SJSA1 (cell line): ENCODE results near the gene ADAMTSL2. TPM values are rescaled to one million over a fixed set of nuclear protein-coding genes. Genes with fewer than 3 reads are reported as not detected.

Experiments used
- DNase-seq, 2 experiments: peaks; one replicate each; pipeline ENCODE4 v3.0.0-alpha.2; 2015 to 2020; ENCODE audit warnings: low spot score in 2 of 2, low read depth in 1 of 2
- H3K27ac ChIP-seq: fragments of 250-450 bp; sonication (Bioruptor Pico); 2 replicates; pipeline ENCODE4 v1.5.1; 2020; ENCODE audit warnings: mild to moderate bottlenecking, moderate library complexity
- H3K27me3 ChIP-seq: fragments of 250-450 bp; sonication (Bioruptor Pico); replicated peaks from 2 replicates; pipeline ENCODE4 v1.5.1; 2020; ENCODE audit warnings: mild to moderate bottlenecking, moderate library complexity
- H3K36me3 ChIP-seq: fragments of 250-450 bp; sonication (Bioruptor Pico); 2 replicates; pipeline ENCODE4 v1.5.1; 2020; ENCODE audit warnings: mild to moderate bottlenecking
- H3K4me1 ChIP-seq: fragments of 250-450 bp; sonication (Bioruptor Pico); replicated peaks from 2 replicates; pipeline ENCODE4 v1.6.1; 2021; ENCODE audit warnings: mild to moderate bottlenecking
- H3K4me3 ChIP-seq: fragments of 250-450 bp; sonication (Bioruptor Pico); 2 replicates; pipeline ENCODE4 v1.5.1; 2020; ENCODE audit warnings: mild to moderate bottlenecking
- H3K9me3 ChIP-seq: fragments of 250-450 bp; sonication (Bioruptor Pico); replicated peaks from 2 replicates; pipeline ENCODE4 v1.5.1; 2020; ENCODE audit warnings: mild to moderate bottlenecking
- total RNA-seq: library from RNA; depleted of rRNA; stranded (reverse); fragments of >200 nt; shearing (Covaris generic); gene quantifications from 2 replicates; pipeline ENCODE4 v1.2.3, GENCODE V29; 2014

ADAMTSL2 gene
- total RNA-seq, 1 experiment from 2014 or later = not detected

- Histone ChIP-seq H3K27ac (no peak overlapping the region), H3K36me3 (no peaks in the 10 kb centered on the region), H3K9me3 (no peaks in the 10 kb centered on the region), H3K27me3 (peaks cover 28% of the 10 kb centered on the region), H3K4me1 (no peaks in the 10 kb centered on the region), H3K4me3 (no peak overlapping the region)
- no peak for DNase-seq
Measured at GRCh38 chr9:133528001-133528875, 6.3 kb upstream of the ADAMTSL2 start.

- no peaks in the 10 kb centered on the region for H3K4me1 ChIP-seq
- no peak overlapping the region for H3K27ac ChIP-seq
- peaks cover 35% of the 10 kb centered on the region for H3K27me3 ChIP-seq
Measured at GRCh38 chr9:133528876-133529241, 5.6 kb upstream of the ADAMTSL2 start.

GRCh38 chr9:133529457-133529856 lies 5.0 kb upstream of the ADAMTSL2 start:
- H3K27ac ChIP-seq = no peak overlapping the region
- no peaks in the 10 kb centered on the region for H3K36me3 ChIP-seq
- H3K4me3 ChIP-seq = no peak overlapping the region
- DNase-seq = no peak
- peaks cover 41% of the 10 kb centered on the region for H3K27me3 ChIP-seq
- H3K4me1 ChIP-seq = no peaks in the 10 kb centered on the region
- no peaks in the 10 kb centered on the region for H3K9me3 ChIP-seq

More at GRCh38 chr9:133528876-133529241, 5.6 kb upstream of the ADAMTSL2 start:
- no peak for DNase-seq
- no peaks in the 10 kb centered on the region for H3K9me3 ChIP-seq
- no peaks in the 10 kb centered on the region for H3K36me3 ChIP-seq
- no peak overlapping the region for H3K4me3 ChIP-seq

GRCh38 chr9:133529874-133530273 lies 4.6 kb upstream of the ADAMTSL2 start:
- no peaks in the 10 kb centered on the region for H3K36me3 ChIP-seq
- H3K9me3 ChIP-seq = no peaks in the 10 kb centered on the region
- H3K4me1 ChIP-seq = no peaks in the 10 kb centered on the region
- no peak overlapping the region for H3K27ac ChIP-seq
- H3K27me3 ChIP-seq = peaks cover 45% of the 10 kb centered on the region
- DNase-seq = no peak
- H3K4me3 ChIP-seq = no peak overlapping the region

DNA sequence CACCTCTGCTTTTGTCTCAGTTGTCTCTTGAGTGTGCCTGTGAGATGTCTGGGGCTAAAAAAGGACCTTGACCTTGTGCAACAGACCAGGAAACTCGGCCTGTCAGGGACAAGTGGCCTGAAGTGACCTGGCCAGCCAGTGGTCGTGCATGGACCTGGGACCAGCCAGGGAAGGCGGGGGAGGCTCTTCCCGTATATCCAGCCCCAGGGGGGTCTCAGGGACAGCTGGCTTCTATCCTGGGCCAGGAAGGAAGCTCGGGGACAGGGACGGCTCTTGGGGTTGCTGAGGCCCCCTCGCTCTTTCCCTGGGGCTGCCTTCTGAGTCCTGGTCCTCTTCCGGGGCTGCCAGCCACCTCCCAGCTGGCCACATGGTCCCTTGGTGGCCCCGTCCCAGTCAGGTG lies 3.2 kb upstream of the ADAMTSL2 start:
- Histone ChIP-seq H3K4me3 (no peak overlapping the region), H3K27ac (no peak overlapping the region), H3K36me3 (no peaks in the 10 kb centered on the region), H3K4me1 (no peaks in the 10 kb centered on the region), H3K9me3 (no peaks in the 10 kb centered on the region), H3K27me3 (peaks cover 53% of the 10 kb centered on the region)
- DNase-seq = no peak

GRCh38 chr9:133532937-133533668 lies 1.4 kb upstream of the ADAMTSL2 start:
- Histone ChIP-seq H3K9me3 (no peaks in the 10 kb centered on the region), H3K4me3 (no peak overlapping the region), H3K27ac (no peak overlapping the region), H3K4me1 (no peaks in the 10 kb centered on the region), H3K36me3 (no peaks in the 10 kb centered on the region), H3K27me3 (peaks cover 43% of the 10 kb centered on the region)
- DNase-seq = peak; percentile 21 to 62

GRCh38 chr9:133533857-133534256 lies 647 bp upstream of the ADAMTSL2 start:
- DNase-seq = no peak
- Histone ChIP-seq H3K4me1 (no peaks in the 10 kb centered on the region), H3K27me3 (peaks cover 36% of the 10 kb centered on the region)

DNA sequence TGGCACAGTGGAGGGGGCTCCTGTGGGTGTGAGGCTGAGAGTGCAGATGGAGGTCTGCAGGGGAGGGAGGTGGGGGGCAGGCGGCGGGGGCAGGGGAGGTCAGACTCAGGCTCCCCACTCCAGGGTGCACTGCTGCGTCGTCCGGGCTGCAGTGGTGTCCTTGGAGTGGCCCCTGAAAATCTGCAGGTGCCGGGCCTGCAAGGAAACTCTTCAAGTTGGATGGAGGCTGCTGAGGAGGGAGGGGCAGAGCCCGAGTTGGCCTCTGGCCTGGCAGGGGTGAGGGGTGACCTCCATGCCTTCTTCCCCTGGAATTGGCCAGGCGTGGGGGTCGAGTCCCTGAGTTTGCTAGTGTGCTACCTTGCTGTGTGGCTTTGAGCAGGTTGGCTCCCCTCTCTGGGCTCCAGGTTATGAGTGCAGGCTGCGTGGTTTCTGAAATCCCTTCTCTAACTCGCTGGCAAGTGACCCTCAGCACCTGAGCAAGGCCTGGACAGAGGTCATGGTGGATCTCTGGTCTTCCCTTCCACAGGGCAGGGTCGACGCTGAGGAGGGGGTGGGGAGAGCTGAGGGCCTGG lies 888 bp downstream of the ADAMTSL2 start:
- Histone ChIP-seq H3K4me1 (no peaks in the 10 kb centered on the region), H3K27ac (no peak overlapping the region), H3K9me3 (no peaks in the 10 kb centered on the region), H3K27me3 (peaks cover 26% of the 10 kb centered on the region), H3K4me3 (no peak overlapping the region), H3K36me3 (no peaks in the 10 kb centered on the region)
- no peak for DNase-seq

More at GRCh38 chr9:133533857-133534256, 647 bp upstream of the ADAMTSL2 start:
- H3K27ac ChIP-seq = no peak overlapping the region
- no peaks in the 10 kb centered on the region for H3K36me3 ChIP-seq
- no peaks in the 10 kb centered on the region for H3K9me3 ChIP-seq
- H3K4me3 ChIP-seq = no peak overlapping the region

DNA sequence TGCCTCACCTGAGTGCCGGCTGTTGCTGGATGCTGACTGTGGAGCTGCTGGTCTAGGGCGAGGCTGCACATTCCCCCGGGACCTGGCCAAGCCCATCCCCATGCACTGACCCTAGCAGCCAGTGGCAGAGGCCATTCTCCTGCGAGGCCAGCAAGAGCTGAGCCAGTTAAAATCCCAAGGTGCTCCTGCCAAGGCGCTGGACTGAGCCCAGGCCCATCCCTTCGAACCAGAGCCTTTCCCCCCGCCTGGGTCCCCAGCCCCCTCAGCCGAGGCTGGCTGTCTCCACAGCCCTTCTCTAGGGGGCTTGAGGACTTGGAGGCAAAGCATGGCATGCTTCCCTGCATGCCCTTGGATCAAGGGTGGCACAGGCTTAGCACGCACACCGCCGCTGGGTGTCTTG lies 1.6 kb downstream of the ADAMTSL2 start:
- Histone ChIP-seq H3K4me3 (no peak overlapping the region), H3K27ac (no peak overlapping the region), H3K4me1 (no peaks in the 10 kb centered on the region), H3K27me3 (peaks cover 26% of the 10 kb centered on the region), H3K9me3 (no peaks in the 10 kb centered on the region), H3K36me3 (no peaks in the 10 kb centered on the region)
- no peak for DNase-seq

DNA sequence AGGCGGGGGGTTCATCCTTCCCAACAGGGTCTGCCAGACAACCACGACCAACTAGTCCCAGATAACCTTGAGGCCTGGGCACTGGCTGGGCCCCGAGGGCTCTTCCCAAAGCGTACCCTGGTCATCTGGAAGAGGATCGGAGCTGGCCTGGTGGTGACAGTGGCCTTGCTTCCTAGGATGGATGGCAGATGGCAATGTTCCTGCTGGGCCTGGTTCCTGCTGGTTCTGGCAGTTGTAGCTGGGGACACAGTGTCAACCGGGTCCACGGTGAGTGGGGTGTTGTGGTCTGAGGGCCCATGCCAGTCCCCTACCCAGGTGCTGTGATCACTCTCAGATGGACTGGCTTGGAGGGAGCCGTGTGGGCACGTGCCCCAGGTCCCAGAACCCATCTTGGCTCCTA lies 2.0 kb downstream of the ADAMTSL2 start:
- H3K27ac ChIP-seq = no peak overlapping the region
- no peak for DNase-seq
- no peaks in the 10 kb centered on the region for H3K36me3 ChIP-seq
- no peaks in the 10 kb centered on the region for H3K9me3 ChIP-seq
- H3K4me3 ChIP-seq = no peak overlapping the region
- H3K4me1 ChIP-seq = no peaks in the 10 kb centered on the region
- H3K27me3 ChIP-seq = peaks cover 26% of the 10 kb centered on the region

- Histone ChIP-seq H3K27me3 (peaks cover 26% of the 10 kb centered on the region), H3K27ac (no peak overlapping the region), H3K9me3 (no peaks in the 10 kb centered on the region), H3K36me3 (no peaks in the 10 kb centered on the region), H3K4me1 (no peaks in the 10 kb centered on the region), H3K4me3 (no peak overlapping the region)
- DNase-seq = no peak
Measured at GRCh38 chr9:133537257-133537656, 2.8 kb downstream of the ADAMTSL2 start.

DNA sequence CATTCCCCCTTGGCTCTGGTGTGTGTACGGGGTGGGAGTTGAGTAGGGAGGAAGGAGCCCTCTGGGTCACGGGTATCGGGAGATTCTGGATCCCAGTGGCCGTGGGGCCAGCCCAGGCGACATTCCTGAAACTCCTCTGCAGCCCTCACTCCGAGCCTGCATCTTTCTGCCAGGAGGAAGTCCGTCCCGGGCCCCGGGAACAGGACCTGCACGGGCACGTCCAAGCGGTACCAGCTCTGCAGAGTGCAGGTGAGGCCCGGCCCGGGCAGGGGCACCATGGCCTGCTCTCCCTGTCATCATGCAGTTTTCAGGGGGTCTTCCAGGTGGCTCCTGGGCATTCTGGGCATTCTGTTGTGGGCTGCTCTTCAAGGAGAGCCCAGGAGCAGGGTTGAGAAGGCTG lies 3.7 kb downstream of the ADAMTSL2 start:
- Histone ChIP-seq H3K27me3 (peaks cover 25% of the 10 kb centered on the region), H3K9me3 (no peaks in the 10 kb centered on the region), H3K36me3 (no peaks in the 10 kb centered on the region), H3K27ac (no peak overlapping the region), H3K4me3 (no peak overlapping the region), H3K4me1 (no peaks in the 10 kb centered on the region)
- no peak for DNase-seq

GRCh38 chr9:133538851-133539833 lies 4.6 kb downstream of the ADAMTSL2 start:
- H3K9me3 ChIP-seq = no peaks in the 10 kb centered on the region
- H3K27me3 ChIP-seq = peaks cover 15% of the 10 kb centered on the region
- H3K4me3 ChIP-seq = no peak overlapping the region
- H3K27ac ChIP-seq = no peak overlapping the region
- H3K4me1 ChIP-seq = no peaks in the 10 kb centered on the region
- H3K36me3 ChIP-seq = no peaks in the 10 kb centered on the region
- no peak for DNase-seq
